NCI-H187 (cell line): ENCODE measurements around the gene FBXW2.
"Not testable (repeated sequence)": the region's sequence is repeated elsewhere in the genome, so short reads cannot be mapped to it uniquely, and the experiment has no call there.

Experiments
- DNase-seq, 2 experiments: peaks; one replicate each; lab custom pipeline; 2025; lab: John Stamatoyannopoulos, UW

The FBXW2 gene

DNA sequence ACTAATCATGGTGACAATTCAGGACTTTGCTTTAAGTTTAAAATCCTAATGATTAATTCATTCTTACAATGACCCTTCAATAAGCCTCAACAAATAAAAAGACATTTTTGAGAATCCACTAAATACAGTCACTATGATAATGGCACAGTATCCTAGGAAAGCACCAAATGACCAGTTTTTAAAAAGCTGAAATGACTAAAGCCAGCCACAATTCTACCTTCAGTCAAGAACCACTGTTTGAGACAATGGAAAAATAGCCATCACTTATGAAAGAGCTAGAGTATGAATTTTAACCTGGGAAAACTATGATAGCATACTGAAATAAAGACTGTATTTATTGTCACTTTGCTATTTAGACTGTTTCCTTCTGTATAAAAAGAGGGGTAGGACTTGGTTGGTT is 14.0 kb downstream of the FBXW2 start:
- DNase-seq = no peak

DNA sequence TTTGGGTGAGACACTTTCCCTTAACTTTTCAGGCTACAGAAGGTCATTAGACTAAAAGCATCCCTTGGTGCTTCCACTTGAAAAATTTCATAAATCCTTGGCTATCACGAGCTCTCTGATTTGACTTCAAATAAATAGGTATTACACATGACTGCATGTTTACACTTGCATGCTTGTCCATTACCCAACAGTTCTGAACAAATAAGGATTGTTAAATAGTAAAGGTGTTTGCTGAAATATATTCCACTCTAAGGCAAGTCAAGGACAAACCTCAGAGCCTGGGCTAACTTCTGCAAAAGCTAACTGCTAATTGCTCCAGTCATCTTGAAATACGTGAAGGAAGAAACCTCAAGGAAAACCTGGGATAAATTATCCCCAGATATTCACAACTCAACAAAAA is 14.5 kb downstream of the FBXW2 start:
- DNase-seq = no peak

DNA sequence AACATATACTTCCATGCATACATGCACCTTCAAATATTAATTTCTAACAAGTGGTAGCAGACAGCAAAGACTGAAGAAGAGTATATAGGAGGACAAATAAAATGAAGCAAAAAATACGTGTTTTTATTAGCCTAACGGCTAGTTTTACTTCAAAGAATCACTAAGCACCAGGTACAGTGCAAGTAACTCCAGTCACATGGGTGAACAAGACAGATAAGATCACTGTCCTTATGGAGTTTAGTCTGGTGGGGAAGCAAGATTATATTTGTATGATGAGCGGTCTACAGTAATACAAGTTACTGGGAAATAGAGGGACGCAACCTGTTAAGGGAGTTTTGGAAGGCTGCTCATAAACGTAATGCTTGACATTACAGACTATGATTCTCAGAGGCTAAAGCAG is 16.0 kb downstream of the FBXW2 start:
- DNase-seq = no peak

DNA sequence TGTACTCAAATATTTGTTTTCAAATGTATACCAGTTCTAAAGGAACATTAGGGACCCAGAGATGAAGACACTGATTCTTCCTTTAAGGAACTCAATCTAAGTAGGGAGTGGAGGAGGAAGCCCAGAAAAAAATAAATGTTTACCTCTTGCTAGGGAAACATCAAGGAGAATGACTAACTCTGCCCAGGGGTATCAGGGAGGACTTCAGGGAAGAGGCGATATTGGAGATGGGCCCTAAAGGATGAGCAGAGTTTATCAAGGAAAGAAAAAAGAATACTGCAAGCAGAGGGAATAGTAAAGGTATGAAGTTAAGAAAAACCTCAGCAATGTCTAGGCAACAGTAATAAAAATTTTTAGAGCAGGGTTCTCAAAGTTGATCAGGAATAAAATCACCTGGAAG is 16.4 kb downstream of the FBXW2 start:
- no peak for DNase-seq

DNA sequence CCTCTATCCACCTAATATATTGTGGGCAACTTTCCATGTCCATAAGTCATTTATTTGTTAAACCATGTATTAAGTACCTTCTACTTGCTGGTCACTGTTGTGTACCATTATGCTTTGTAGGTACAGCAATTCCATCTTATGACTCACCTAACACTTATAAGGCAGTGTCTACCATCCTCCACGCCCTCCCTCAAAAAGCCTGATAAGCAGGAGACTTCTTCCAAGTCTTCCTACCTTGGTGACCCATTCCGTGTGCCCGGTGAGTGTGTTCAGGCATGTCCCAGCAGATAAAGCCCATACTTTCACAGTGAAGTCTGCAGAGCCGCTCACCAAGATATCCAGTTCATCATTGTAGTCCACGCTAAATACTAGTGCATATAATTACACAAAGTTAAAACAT is 17.4 kb downstream of the FBXW2 start:
- no peak for DNase-seq

DNA sequence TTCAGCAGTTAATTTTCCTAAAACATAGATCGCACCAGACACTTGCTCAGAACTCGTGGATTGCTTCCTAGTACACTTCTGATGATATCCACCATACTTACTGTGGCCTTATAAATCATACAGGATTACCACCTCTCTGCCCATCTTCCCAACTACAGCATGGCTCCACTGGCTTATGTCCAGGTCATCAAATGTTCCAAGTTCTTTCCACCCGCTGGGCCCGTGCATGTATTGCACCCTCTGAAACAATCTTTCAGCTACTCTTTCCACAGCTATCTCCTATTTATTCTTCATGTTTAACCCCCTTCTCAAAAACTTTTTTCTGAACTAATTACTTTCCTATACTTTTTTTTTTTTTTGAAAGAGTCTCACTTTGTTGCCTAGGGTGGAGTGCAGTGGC is 18.5 kb downstream of the FBXW2 start:
- no peak for DNase-seq

DNA sequence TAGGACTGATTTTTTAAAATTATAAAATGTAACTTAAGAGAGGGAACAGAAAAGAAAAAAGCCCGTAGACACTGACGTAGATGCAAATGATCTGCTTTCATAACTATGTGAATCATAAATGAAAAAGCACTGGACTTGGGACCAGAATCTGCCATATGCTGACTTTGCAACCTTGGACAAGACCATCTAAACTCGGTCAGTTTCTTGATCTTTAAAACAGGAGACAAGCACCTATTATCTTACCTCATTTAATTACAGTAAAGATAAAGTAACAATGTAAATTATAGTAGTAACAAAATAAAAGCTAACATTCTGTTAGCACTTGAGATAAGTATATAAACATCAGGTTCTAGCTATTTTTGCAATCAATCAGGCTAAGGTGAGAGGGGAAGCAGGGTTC is 20.0 kb downstream of the FBXW2 start:
- no peak for DNase-seq

DNA sequence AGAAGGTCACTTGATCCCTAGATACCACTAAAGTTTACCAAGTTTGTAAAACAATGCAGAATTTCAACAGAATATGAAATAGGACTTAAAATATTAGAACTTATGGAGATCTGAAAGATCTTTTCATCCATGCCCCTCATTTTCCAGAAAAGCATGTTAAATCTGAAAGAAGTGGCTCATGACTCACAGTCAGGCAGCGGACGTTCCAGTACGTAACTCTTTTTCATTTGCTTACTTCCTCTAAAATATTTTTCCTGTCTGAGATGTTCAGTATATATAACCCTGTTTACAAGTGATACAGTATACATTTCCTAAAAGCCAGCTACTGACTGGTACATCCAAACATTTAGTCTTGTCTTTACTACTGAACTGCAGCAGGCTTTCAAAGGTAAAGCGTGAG is 22.3 kb downstream of the FBXW2 start:
- no peak for DNase-seq

DNA sequence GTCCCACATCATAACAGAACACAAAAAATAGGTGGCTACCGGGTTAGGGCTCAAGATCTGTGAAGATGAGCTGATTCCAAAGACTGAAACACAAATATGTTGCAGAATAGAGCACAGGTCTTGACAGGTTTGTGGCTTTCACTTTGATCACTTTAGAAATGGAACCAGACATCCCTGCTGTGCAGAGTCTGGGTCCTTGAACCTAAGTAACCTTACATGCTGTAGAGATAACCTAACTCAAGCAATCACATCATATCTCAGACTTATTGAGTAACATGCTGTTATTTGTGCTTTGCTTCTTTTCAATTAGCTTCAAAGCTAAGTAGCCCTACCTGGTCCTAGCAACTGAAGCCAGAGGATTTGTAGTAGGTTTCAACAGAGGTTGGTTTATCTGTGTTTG is 24.3 kb downstream of the FBXW2 start:
- DNase-seq = no peak

DNA sequence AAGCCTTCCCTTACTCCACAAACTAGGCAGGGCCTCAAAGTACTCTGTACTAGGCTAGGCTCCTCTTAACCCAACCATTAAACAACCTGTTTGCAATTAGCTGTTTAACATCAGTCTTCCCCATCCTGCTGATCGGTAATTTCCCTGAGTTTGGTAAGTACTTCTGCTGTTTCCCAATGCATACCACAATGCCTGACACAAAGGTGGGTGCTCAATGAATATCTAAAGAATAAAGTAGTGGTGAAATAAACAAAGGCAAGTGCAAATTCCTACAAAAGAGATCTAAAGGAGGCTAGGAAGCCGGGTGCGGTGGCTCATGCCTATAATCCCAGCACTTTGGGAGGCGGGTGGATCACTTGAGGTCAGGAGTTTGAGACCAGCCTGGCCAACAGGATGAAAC is 25.0 kb downstream of the FBXW2 start:
- DNase-seq = no peak

DNA sequence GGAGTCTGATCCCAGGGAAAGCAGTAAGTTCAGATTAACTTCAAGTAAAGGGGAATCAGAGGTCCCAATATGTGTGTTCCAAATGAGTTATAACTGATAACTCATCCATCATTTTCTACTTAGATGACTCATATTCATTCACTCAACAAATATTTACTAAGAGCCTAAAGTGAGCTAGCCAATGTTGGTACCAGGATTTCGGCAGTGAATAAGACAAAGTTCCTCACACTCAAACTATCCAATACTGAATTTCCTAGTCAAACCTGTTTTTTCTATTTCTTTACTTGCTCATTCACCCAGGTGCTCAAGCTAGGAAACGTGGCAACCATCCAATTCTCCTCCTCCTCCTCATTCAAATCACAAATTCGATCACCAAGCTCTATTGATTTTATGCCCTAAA is 25.8 kb downstream of the FBXW2 start:
- no peak for DNase-seq

DNA sequence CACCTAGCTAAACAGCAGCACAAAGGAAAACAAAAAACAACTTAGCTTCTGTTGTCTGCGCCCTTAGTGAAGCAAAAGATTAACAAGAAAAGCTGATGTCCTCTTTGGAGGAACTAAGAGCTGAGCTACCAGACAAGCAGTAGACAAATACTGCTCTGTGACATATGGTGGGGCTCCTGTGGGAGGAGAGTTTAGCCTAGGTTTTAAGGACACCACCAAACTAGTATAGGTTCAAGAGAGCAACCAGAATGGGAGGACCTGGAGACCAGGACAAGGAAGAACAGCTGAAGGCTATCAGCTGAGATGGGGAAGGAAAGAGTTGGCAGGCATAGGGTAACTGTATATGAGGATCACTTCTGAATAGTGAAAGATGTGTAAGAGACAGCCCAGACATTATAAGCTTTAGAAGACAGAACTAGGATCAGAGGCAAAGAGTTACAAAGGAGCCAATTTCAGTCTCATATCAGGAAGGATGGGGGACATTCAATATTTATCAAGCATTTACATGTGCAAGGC is 27.2 kb downstream of the FBXW2 start:
- DNase-seq = no peak

DNA sequence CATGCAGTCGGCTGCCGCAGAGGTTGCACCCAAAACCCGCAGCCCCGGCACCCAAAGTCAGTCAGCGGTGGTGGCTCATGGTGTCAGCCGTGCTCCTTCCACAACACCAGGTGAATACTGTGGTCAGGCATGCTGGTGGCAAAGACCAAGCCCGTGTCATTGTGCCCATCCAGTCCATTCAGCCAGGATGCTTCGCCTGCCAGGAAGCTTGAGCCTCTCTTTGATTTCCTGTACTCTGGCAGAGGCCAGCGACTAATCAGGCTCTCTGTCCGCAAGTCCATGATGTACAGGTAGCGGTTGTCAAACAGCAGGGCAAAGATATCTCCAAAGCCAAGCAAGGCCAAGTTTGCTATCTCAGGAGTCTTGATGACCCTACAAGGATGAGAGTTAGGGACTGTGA is 28.7 kb downstream of the FBXW2 start:
- DNase-seq = no peak

DNA sequence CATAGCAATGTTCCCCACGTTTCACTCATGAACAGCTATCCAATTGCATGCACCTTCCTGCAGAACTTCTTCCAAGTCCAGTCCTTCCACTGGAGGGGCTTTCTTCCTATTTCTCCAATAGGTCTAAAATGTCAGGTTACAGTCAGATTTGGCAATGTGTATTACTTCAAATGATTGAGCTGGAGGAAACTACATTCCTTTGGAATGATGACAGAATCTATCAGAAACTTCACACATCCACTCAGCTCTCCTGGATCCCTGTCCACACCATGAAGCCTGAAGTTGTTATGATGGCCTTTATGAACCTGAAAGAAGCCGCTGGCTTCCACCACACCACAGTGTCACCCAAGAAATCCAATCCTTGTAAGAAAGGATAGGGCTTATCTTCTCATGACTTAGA is 32.2 kb downstream of the FBXW2 start:
- DNase-seq = no peak

DNA sequence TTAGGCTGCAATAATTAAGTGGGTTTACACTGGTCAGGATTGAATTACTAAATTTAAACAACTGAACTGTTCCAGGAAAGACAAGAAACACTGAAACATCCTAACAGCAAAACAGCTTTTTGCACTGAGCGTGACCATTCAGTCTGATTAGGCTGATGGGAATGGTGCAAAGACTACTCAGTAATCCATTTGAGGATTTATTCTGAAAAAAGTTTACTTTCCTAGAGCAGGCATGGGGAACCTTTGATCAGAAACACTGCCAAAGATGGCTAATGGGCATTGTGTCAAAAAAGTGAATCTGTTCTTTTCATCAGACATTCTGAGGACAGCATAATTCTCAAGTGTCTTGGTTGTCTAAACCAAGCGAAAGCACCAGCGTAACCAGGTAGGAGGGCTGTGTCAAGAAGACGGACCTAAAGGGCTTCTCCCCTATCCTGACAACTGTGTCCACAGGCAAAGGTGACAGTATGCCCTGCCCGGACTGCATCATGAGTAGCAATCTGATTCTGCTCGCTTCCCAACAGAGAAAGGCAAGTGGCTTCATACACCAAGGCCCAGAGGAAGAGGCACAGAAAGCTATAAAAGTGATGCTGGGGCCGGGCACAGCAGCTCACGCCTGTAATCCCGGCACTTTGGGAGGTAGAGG is 33.3 kb downstream of the FBXW2 start:
- no peak for DNase-seq

DNA sequence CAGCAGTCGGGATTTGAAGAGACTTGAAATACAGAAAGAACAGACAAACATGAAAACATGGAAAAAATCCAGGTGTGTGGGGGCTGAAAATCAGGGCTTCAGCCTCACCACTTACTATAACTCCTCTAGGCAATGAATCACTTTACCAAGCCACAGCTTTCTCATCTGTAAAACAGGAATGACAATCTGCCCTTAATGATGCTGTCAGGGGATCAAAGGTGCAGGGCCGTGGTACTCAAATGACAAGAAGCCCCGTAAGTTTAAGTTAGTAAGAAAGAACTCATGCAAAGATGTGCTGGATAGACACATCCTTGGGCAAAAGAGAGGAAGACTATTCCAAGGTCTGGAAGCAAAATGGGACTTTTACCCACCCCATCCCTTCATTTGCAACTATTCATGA is 34.7 kb downstream of the FBXW2 start:
- no peak for DNase-seq

DNA sequence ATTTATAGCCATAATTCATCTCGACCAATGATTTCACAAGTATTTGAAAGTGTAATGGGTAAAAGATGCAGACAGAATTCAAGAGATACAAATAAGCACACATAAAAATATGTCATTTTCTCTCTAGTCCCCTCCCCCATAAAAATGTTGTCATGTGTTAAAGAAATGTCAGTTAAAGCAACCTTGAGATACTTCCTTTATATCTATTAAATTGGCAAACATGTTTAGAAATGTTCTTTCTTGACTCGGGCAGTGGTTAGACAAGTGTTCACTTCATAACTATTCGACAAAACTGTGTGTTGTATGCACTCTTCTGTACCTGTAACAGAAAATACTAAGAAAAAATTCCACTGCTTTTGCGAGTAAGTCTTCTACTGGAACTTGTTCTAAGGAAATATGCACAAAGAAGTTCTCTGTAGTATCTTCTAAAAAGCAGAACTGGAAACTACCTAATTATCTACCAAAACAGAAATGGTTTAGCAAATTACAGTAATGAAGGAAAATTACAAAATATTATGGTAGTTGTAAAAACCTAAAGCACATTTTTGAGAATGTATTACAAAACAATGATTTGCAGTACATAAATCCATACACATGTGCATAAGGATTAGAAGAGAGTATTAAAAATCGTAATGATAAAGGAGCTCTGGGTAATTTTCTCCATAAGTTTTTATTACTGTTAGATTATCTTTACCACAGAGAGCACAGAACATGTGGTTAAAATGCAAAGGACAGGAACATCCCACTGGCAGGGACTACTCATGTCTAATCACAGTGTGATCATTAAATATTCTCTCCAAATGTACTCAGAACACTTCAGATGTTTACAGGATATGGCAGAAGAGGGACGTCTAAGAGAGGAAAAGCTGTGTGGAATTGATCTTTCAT is 35.9 kb downstream of the FBXW2 start:
- DNase-seq = no peak

DNA sequence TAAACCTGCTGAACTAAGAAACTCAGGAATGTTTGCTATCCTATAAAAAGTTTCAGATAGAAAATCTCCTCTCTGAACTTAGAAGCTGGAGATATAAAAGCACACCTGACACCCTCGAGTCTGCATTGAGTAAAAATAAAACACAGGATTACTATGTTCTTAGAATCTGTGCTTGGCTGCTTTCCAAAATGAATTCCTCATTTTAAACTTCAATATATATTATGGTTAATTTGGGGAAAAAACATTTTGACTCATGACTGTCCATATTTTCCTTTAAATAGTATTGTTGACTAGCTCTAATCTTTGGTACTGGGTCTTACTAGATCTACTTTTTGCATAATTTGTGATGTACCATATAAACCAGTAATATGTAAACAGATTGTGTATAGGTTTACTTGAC is 36.7 kb downstream of the FBXW2 start:
- DNase-seq = no peak

DNA sequence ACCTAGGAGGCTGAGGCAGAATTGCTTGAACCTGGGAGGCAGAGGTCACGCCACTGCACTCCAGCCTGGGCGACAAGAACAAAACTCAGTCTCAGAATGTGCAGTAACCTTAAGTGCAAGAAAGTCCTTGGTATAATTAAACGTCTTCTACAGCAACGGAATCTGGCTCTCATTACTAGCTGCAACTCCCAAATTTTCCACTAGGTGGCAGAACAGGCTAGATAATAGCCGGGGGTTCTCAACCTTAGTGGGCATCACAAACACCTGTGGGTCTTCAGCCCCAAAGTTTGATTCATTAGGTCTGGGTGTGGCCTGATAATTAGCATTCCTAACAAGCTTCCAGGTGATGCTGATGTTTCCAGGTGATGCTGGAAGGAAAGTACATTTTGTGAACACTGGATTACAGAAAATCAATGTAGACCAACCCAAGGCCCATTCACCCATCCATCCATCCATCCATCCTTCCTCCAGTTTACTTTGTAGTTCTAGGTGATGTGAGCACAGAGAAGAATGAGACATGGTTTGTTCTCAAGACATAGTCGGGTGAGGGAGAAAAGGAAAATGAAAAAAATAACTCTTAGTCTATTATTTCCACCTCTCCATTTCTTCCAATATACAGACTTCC is 37.3 kb downstream of the FBXW2 start:
- peak in 1 of 2 experiments; percentile 8 for DNase-seq

DNA sequence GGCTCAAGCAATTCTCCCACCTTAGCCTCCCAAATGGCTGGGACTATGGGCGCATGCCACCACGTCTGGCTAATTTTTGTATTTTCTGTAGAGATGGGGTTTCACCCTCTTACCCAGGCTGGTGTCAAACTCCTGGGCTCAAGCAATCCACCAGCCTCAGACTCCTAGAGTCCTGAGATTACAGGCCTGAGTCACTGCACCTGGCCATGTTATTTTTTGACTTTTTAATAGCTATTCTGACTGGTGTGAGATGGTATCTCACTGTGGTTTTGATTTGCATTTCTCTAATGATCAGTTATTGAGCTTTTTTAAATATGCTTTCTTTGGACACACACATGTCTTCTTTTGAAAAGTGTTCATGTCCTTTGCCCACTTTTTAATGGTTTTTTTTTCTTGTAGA is 38.2 kb downstream of the FBXW2 start:
- DNase-seq = no peak

DNA sequence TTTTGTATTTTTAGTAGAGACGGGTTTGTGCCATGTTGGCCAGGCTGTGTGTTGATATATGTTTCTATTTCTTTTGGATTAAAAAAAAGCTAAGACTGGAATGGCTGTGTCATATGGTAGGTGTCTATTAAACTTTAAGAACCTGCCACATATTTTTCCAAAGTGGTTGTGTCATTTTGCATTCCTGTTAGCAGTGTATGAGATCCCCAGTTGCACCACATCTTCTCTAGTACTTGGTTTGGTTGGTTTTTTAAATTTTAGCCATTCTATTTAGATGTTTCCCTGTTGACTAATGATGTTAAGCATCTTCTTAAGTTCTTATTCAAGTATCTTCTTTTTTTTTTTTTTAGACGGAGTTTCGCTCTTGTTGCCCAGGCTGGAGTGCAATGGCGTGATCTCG is 42.8 kb downstream of the FBXW2 start:
- DNase-seq = no peak

DNA sequence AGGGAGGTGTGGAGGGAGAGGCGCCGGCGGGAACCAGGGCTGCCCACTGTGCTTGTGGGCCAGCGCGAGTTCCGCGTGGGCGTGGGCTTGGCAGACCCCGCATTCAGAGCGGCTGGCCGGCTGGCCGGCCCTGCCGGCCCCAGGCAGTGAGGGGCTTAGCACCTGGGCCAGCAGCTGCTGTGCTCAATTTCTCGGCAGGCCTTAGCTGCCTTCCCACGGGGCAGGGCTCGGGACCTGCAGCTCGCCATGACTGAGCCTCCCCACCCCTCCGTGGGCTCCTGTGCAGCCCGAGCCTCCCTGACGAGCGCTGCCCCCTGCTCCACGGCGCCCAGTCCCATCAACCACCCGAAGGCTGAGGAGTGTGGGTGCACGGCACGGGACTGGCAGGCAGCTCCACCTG is 46.9 kb downstream of the FBXW2 start:
- DNase-seq = not testable (repeated sequence)

DNA sequence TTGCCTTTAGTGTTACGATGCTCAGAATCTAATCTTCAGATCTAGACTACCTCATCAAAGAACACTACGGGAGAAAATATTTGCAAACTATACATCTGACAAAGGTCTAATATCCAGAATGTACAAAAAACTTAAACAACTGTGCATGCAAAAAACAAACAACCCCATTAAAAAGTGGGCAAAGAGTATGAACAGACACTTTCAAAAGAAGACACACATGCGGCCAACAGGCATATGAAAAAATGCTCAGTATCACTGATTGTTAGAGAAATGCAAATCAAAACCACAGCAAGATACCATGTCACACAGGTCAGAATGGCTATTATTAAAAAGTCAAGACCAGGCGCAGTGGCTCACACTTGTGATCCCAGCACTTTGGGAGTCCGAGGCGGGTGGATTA is 47.9 kb downstream of the FBXW2 start:
- no peak for DNase-seq
